ENCODE results near the gene PCSK2. TPM values are rescaled to one million over a fixed set of nuclear protein-coding genes. Genes with fewer than 3 reads are reported as not detected.

The PCSK2 gene
- total RNA-seq, 1 experiment from 2014 or later: not detected

- DNase-seq: no peak
- CTCF ChIA-PET: no interaction called here
- BruUV-seq (replicated peaks): no TSS peak
- peaks cover 51% of the 10 kb centered on the region for H3K27me3 Mint-ChIP-seq (ENCODE audit: unreplicated experiment)
- no peaks in the 10 kb centered on the region for H3K9me3 Mint-ChIP-seq (ENCODE audit: low read depth, unreplicated experiment)
- H3K4me3 Mint-ChIP-seq (ENCODE audit: low read depth, unreplicated experiment): no peak overlapping the region
- no peak overlapping the region for H3K27ac Mint-ChIP-seq (ENCODE audit: unreplicated experiment)
- no peaks in the 10 kb centered on the region for H3K36me3 Mint-ChIP-seq (ENCODE audit: insufficient read depth, unreplicated experiment)
- intact Hi-C loops (cut with micrococcal nuclease; ENCODE audit: unreplicated experiment): no loop called here
- no peaks in the 10 kb centered on the region for H3K4me1 Mint-ChIP-seq (ENCODE audit: low read depth, unreplicated experiment)
- no peak for TF ChIP-seq CTCF (IDR thresholded peaks at IDR 0.05; ENCODE audit: unreplicated experiment)
These were observed 90.5 kb downstream of the PCSK2 start for GRCh38 chr20:17317341-17317740.

- H3K9me3 Mint-ChIP-seq (ENCODE audit: low read depth, unreplicated experiment): no peaks in the 10 kb centered on the region
- no peak overlapping the region for H3K27ac Mint-ChIP-seq (ENCODE audit: unreplicated experiment)
- TF ChIP-seq CTCF (IDR thresholded peaks at IDR 0.05; ENCODE audit: unreplicated experiment): no peak
- H3K4me1 Mint-ChIP-seq (ENCODE audit: low read depth, unreplicated experiment): no peaks in the 10 kb centered on the region
- H3K36me3 Mint-ChIP-seq (ENCODE audit: insufficient read depth, unreplicated experiment): no peaks in the 10 kb centered on the region
- intact Hi-C loops (cut with micrococcal nuclease; ENCODE audit: unreplicated experiment): no loop called here
- DNase-seq: no peak
- peaks cover 42% of the 10 kb centered on the region for H3K27me3 Mint-ChIP-seq (ENCODE audit: unreplicated experiment)
- no TSS peak for BruUV-seq (replicated peaks)
- H3K4me3 Mint-ChIP-seq (ENCODE audit: low read depth, unreplicated experiment): no peak overlapping the region
- CTCF ChIA-PET: interaction anchor here (0.9 kb wide), 1 partner anchor 8 kb away, joined by 3 read pairs; no protein-coding TSS in a partner anchor
These were observed 93.6 kb downstream of the PCSK2 start for GRCh38 chr20:17320456-17320855.

GRCh38 chr20:17326096-17326495 lies 99.3 kb downstream of the PCSK2 start:
- Mint-ChIP-seq H3K36me3 (ENCODE audit: insufficient read depth, unreplicated experiment) (no peaks in the 10 kb centered on the region), H3K27me3 (ENCODE audit: unreplicated experiment) (peaks cover 11% of the 10 kb centered on the region), H3K27ac (ENCODE audit: unreplicated experiment) (no peak overlapping the region), H3K4me1 (ENCODE audit: low read depth, unreplicated experiment) (no peaks in the 10 kb centered on the region), H3K4me3 (ENCODE audit: low read depth, unreplicated experiment) (no peak overlapping the region), H3K9me3 (ENCODE audit: low read depth, unreplicated experiment) (no peaks in the 10 kb centered on the region)
- CTCF ChIA-PET: no interaction called here
- TF ChIP-seq CTCF (IDR thresholded peaks at IDR 0.05; ENCODE audit: unreplicated experiment): no peak
- intact Hi-C loops (cut with micrococcal nuclease; ENCODE audit: unreplicated experiment): no loop called here
- DNase-seq: no peak
- BruUV-seq (replicated peaks): no TSS peak

DNA sequence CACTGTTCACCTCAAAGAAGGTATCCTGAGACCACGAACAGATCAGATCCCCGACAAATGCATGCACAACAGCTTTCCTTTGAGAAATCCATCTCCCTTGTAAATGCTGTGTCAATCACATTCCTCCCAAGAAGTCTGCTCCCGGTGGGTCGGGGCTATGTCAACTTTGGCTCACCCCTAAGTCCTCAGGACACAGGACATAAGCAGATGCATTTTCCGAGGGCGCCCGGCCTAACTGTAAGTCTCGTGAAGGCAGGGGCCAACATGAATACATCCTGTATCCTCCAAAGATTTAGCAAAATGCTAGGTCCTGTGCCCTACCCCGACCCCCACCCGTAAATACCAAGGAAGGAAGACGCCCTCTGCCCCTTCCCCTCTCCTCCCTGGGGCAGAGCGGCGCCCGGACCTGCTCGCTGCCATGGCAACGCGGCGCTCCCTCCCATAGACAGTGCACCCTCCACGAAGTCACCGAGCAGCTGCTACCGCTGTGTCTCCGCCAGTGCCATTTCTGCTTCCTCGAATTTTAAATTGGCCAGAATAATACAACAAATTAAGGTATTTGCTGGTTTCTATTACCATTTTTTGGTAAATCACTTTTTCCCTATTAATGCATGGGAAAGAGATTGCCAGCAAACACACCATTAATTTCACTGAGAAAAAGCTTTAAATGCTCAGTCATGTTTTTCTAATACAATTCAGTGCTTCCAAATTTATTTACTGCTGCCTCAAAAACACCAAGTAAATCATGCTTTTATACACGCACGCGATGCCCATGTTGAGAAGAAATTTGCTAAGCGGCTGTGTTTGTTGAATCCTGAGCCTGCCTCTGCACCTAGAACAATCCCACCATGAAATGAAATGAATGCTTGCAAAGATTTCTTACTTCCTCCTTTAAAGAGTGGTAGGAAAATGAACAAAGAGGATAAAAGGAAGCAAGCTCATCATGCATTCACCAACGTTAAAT lies 100.6 kb downstream of the PCSK2 start:
- CTCF ChIA-PET: interaction anchor here (1.0 kb wide), 1 partner anchor 8 kb away, joined by 3 read pairs; no protein-coding TSS in a partner anchor
- intact Hi-C loops (cut with micrococcal nuclease; ENCODE audit: unreplicated experiment): no loop called here
- Mint-ChIP-seq H3K27me3 (ENCODE audit: unreplicated experiment) (no peaks in the 10 kb centered on the region), H3K27ac (ENCODE audit: unreplicated experiment) (no peak overlapping the region), H3K36me3 (ENCODE audit: insufficient read depth, unreplicated experiment) (no peaks in the 10 kb centered on the region), H3K4me1 (ENCODE audit: low read depth, unreplicated experiment) (no peaks in the 10 kb centered on the region), H3K9me3 (ENCODE audit: low read depth, unreplicated experiment) (no peaks in the 10 kb centered on the region), H3K4me3 (ENCODE audit: low read depth, unreplicated experiment) (no peak overlapping the region)
- no peak for DNase-seq
- no peak for TF ChIP-seq CTCF (IDR thresholded peaks at IDR 0.05; ENCODE audit: unreplicated experiment)
- BruUV-seq (replicated peaks): no TSS peak
